ENCODE results near the gene DNAJB14. TPM values are rescaled to one million over a fixed set of nuclear protein-coding genes. Genes with fewer than 3 reads are reported as not detected.
A peak's percentile ranks its signal among the peaks of the same experiment; 100 is the strongest.

Gene DNAJB14
- total RNA-seq = 10 to 100 TPM; 34.6 to 35.7 TPM

- H3K36me3 Mint-ChIP-seq (ENCODE audit: low read depth) = peaks cover 32% of the 10 kb centered on the region
- DNase-seq = peak; percentile 82
- intact Hi-C loops (cut with micrococcal nuclease) = loop anchor here (1.0 to 5.0 kb wide), 6 partner anchors 25 to 1804 kb away; partner anchors contain the start of genes RAP1GDS1 and STPG2
- H3K4me3 Mint-ChIP-seq = peak within 1 kb of the TSS; percentile 99
- no peaks in the 10 kb centered on the region for H3K9me3 Mint-ChIP-seq
- peaks cover 46% of the 10 kb centered on the region for H3K4me1 Mint-ChIP-seq (ENCODE audit: low read depth)
- peak within 1 kb of the TSS; percentile 94 for H3K27ac Mint-ChIP-seq
- no peaks in the 10 kb centered on the region for H3K27me3 Mint-ChIP-seq (ENCODE audit: low read depth)
- CTCF ChIA-PET = interaction anchor here (0.7 to 2.8 kb wide), 7 partner anchors 24 to 427 kb away, joined by 3 to 13 read pairs (median 3); partner anchors contain the start of gene LAMTOR3
Measured at GRCh38 chr4:99946356-99947189, at the start of gene DNAJB14. Gene DNAJB14 (minus strand): TSS chr4:99946618. CDS start chr4:99946571, 47 bp downstream.

- Mint-ChIP-seq H3K4me3 (no peak overlapping the region), H3K36me3 (ENCODE audit: low read depth) (no peaks in the 10 kb centered on the region), H3K4me1 (ENCODE audit: low read depth) (no peaks in the 10 kb centered on the region), H3K27ac (no peak overlapping the region), H3K9me3 (no peaks in the 10 kb centered on the region), H3K27me3 (ENCODE audit: low read depth) (peaks cover 19% of the 10 kb centered on the region)
- no peak for DNase-seq
- CTCF ChIA-PET = interaction anchor here (0.8 kb wide), 1 partner anchor 20 kb away, joined by 3 read pairs; no protein-coding TSS in a partner anchor
- intact Hi-C loops (cut with micrococcal nuclease) = loop anchor here (10.0 kb wide), 1 partner anchor 833 kb away; no protein-coding TSS in a partner anchor
Measured at GRCh38 chr4:99991741-99992140, 45.3 kb upstream of the DNAJB14 start.

DNA sequence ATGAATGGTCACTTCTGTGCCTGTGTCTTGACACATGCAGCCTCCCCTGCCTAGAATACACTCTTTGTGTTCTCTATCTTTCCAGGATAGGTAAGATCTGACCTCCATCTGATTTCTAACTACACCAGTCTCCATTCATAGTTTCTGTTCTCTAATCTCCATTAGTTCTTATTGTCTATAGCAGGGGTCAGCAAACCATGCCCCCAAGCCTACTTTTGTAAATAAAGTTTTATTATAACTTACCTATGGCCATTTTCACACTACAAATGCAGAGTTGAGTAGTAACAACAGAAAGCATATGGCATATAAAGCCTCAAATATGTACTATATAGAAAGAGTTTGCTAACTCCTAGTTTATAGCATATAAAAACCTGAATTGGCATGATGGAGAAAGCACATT lies 41.3 kb upstream of the DNAJB14 start:
- Mint-ChIP-seq H3K9me3 (no peaks in the 10 kb centered on the region), H3K27me3 (ENCODE audit: low read depth) (peaks cover 13% of the 10 kb centered on the region), H3K27ac (no peak overlapping the region), H3K36me3 (ENCODE audit: low read depth) (no peaks in the 10 kb centered on the region), H3K4me1 (ENCODE audit: low read depth) (no peaks in the 10 kb centered on the region), H3K4me3 (no peak overlapping the region)
- intact Hi-C loops (cut with micrococcal nuclease) = no loop called here
- CTCF ChIA-PET = interaction anchor here (1.1 kb wide), 1 partner anchor 10 kb away, joined by 4 read pairs; no protein-coding TSS in a partner anchor
- DNase-seq = no peak

DNA sequence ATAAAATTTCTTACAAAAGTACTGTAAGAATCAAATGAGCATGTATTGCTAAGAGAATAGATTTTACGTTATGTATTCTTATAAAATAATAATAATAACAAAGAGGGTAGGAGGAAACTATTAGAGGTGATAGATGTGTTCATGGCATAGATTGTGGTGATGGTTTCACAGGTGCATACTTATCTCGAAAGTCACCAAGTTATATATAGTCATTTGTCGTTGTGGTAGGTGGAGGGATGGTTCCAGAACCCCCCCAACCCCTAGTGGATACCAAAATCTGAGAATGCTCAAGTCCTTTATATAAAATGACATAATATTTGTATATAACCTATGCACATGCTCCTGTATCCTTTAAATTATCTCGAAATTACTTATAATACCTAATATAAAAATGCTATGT lies 40.4 kb upstream of the DNAJB14 start:
- H3K4me1 Mint-ChIP-seq (ENCODE audit: low read depth) = no peaks in the 10 kb centered on the region
- CTCF ChIA-PET = no interaction called here
- H3K27ac Mint-ChIP-seq = no peak overlapping the region
- no peak for DNase-seq
- H3K4me3 Mint-ChIP-seq = no peak overlapping the region
- no peaks in the 10 kb centered on the region for H3K9me3 Mint-ChIP-seq
- H3K27me3 Mint-ChIP-seq (ENCODE audit: low read depth) = peaks cover 11% of the 10 kb centered on the region
- H3K36me3 Mint-ChIP-seq (ENCODE audit: low read depth) = no peaks in the 10 kb centered on the region
- intact Hi-C loops (cut with micrococcal nuclease) = no loop called here

GRCh38 chr4:99983289-99983943 lies 37.0 kb upstream of the DNAJB14 start:
- CTCF ChIA-PET = no interaction called here
- H3K27ac Mint-ChIP-seq = no peak overlapping the region
- no peaks in the 10 kb centered on the region for H3K27me3 Mint-ChIP-seq (ENCODE audit: low read depth)
- no peak overlapping the region for H3K4me3 Mint-ChIP-seq
- no peaks in the 10 kb centered on the region for H3K4me1 Mint-ChIP-seq (ENCODE audit: low read depth)
- no peak for DNase-seq
- H3K9me3 Mint-ChIP-seq = peaks cover 4% of the 10 kb centered on the region
- intact Hi-C loops (cut with micrococcal nuclease) = no loop called here
- H3K36me3 Mint-ChIP-seq (ENCODE audit: low read depth) = no peaks in the 10 kb centered on the region

DNA sequence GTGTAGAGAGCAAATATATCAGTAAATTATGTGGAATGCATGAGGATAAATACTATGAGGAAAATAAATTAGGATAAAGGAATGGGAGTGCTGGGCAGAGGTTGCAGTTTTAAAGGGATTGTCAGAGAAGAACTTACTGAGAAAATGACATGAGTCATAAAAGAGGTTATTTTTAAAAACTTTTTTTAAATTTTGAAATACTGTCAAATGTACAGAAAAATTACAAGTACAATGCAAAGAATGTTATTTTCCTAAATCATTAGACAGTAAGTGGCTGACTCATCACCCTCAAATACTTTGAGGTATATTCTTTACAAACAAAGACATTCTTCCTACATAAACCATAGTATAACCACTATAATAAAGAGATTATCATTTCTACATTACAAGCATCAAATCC lies 33.5 kb upstream of the DNAJB14 start:
- no peak for DNase-seq
- H3K36me3 Mint-ChIP-seq (ENCODE audit: low read depth) = no peaks in the 10 kb centered on the region
- no peaks in the 10 kb centered on the region for H3K4me1 Mint-ChIP-seq (ENCODE audit: low read depth)
- no peak overlapping the region for H3K27ac Mint-ChIP-seq
- no peak overlapping the region for H3K4me3 Mint-ChIP-seq
- intact Hi-C loops (cut with micrococcal nuclease) = no loop called here
- no peaks in the 10 kb centered on the region for H3K27me3 Mint-ChIP-seq (ENCODE audit: low read depth)
- H3K9me3 Mint-ChIP-seq = peaks cover 16% of the 10 kb centered on the region
- CTCF ChIA-PET = interaction anchor here (0.6 kb wide), 1 partner anchor 155 kb away, joined by 3 read pairs; no protein-coding TSS in a partner anchor

GRCh38 chr4:99971453-99972111 lies 25.2 kb upstream of the DNAJB14 start:
- no peak overlapping the region for H3K27ac Mint-ChIP-seq
- CTCF ChIA-PET = no interaction called here
- DNase-seq = no peak
- peaks cover 5% of the 10 kb centered on the region for H3K27me3 Mint-ChIP-seq (ENCODE audit: low read depth)
- no peaks in the 10 kb centered on the region for H3K4me1 Mint-ChIP-seq (ENCODE audit: low read depth)
- H3K4me3 Mint-ChIP-seq = no peak overlapping the region
- intact Hi-C loops (cut with micrococcal nuclease) = no loop called here
- peaks cover 12% of the 10 kb centered on the region for H3K9me3 Mint-ChIP-seq
- no peaks in the 10 kb centered on the region for H3K36me3 Mint-ChIP-seq (ENCODE audit: low read depth)

GRCh38 chr4:99968330-99968729 lies 21.9 kb upstream of the DNAJB14 start:
- CTCF ChIA-PET = interaction anchor here (0.9 kb wide), 1 partner anchor 826 kb away, joined by 3 read pairs; no protein-coding TSS in a partner anchor
- H3K27ac Mint-ChIP-seq = no peak overlapping the region
- no peak for DNase-seq
- H3K36me3 Mint-ChIP-seq (ENCODE audit: low read depth) = no peaks in the 10 kb centered on the region
- H3K27me3 Mint-ChIP-seq (ENCODE audit: low read depth) = peaks cover 2% of the 10 kb centered on the region
- no peak overlapping the region for H3K4me3 Mint-ChIP-seq
- H3K4me1 Mint-ChIP-seq (ENCODE audit: low read depth) = peaks cover 17% of the 10 kb centered on the region
- intact Hi-C loops (cut with micrococcal nuclease) = no loop called here
- H3K9me3 Mint-ChIP-seq = no peaks in the 10 kb centered on the region

DNA sequence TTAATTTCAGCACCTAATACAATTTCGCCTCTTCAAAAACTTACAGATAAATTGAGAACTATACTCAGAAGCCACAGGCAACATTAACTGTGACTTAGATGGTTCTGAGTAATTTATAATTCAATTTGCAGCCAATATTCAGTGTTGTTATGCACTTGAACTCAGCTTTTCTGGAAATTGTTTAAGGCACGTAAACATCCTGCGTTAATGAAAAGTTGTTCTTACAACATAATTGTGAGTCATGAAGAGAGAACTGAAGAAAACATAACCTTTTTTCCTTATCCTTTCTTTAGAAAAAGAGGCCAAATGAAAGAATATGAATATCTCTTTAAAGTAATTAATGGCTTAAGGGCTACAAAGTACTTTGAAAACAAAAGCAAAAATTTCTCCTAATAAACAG lies 20.3 kb upstream of the DNAJB14 start:
- CTCF ChIA-PET = no interaction called here
- Mint-ChIP-seq H3K4me1 (ENCODE audit: low read depth) (peaks cover 17% of the 10 kb centered on the region), H3K9me3 (no peaks in the 10 kb centered on the region)

GRCh38 chr4:99965674-99966350 lies 19.4 kb upstream of the DNAJB14 start:
- no peaks in the 10 kb centered on the region for H3K36me3 Mint-ChIP-seq (ENCODE audit: low read depth)
- H3K27me3 Mint-ChIP-seq (ENCODE audit: low read depth) = peaks cover 2% of the 10 kb centered on the region
- H3K4me1 Mint-ChIP-seq (ENCODE audit: low read depth) = peaks cover 17% of the 10 kb centered on the region
- no peaks in the 10 kb centered on the region for H3K9me3 Mint-ChIP-seq
- H3K4me3 Mint-ChIP-seq = no peak overlapping the region
- no peak overlapping the region for H3K27ac Mint-ChIP-seq
- no peak for DNase-seq
- CTCF ChIA-PET = interaction anchor here (1.1 kb wide), 1 partner anchor 14 kb away, joined by 3 read pairs; no protein-coding TSS in a partner anchor
- intact Hi-C loops (cut with micrococcal nuclease) = no loop called here

More for the DNA sequence above, 20.3 kb upstream of the DNAJB14 start:
- Mint-ChIP-seq H3K4me3 (no peak overlapping the region), H3K27me3 (ENCODE audit: low read depth) (peaks cover 2% of the 10 kb centered on the region), H3K36me3 (ENCODE audit: low read depth) (no peaks in the 10 kb centered on the region), H3K27ac (no peak overlapping the region)
- DNase-seq = no peak
- intact Hi-C loops (cut with micrococcal nuclease) = no loop called here

DNA sequence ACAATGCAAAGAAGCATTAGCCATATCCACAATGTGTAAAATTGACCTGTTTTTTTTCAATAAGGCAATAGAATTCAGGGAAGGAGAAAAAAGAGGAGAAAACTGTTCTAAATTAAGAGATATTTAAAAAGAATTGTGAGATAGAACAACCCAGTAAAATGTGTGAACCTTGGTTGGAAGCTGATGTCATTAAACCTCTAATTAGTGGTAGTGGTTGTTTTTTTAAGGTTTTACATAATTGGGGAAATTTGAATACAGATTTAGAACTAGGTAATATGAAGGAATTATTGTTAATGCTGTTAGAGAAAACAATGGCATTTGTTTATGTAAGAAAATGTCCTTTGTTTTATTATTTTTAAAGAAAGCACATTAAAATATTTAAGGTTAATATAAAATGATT lies 18.8 kb upstream of the DNAJB14 start:
- CTCF ChIA-PET = interaction anchor here (1.1 kb wide), 1 partner anchor 14 kb away, joined by 3 read pairs; no protein-coding TSS in a partner anchor
- Mint-ChIP-seq H3K27me3 (ENCODE audit: low read depth) (peaks cover 2% of the 10 kb centered on the region), H3K27ac (no peak overlapping the region), H3K9me3 (no peaks in the 10 kb centered on the region), H3K4me3 (no peak overlapping the region), H3K4me1 (ENCODE audit: low read depth) (peaks cover 17% of the 10 kb centered on the region), H3K36me3 (ENCODE audit: low read depth) (no peaks in the 10 kb centered on the region)
- intact Hi-C loops (cut with micrococcal nuclease) = no loop called here
- no peak for DNase-seq

DNA sequence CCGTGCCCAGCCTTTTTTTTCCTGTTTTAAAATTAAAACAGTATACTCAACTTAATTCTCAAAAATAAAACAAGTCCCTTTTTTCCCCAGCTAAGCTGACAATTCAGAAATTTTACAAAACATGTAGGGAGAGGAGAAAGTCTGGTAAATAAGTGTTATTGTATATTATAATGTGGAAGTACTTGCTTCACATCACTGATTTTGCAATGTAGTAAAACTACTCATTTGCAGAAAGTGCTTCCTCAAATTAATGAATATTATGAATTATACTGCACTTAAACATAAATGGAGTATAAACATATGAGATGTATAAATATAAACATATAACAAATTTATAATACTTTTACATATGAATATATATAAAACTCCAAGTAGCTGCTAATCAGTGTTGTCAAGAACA lies 15.3 kb upstream of the DNAJB14 start:
- no peak for DNase-seq
- Mint-ChIP-seq H3K4me1 (ENCODE audit: low read depth) (peaks cover 17% of the 10 kb centered on the region), H3K4me3 (no peak overlapping the region), H3K27me3 (ENCODE audit: low read depth) (no peaks in the 10 kb centered on the region), H3K27ac (no peak overlapping the region), H3K36me3 (ENCODE audit: low read depth) (peaks cover 5% of the 10 kb centered on the region), H3K9me3 (peaks cover 8% of the 10 kb centered on the region)
- CTCF ChIA-PET = no interaction called here
- intact Hi-C loops (cut with micrococcal nuclease) = no loop called here

Measured in activated naive CD4-positive, alpha-beta T cell treated with anti-CD3 and anti-CD28 coated beads for 36 hours (primary cell).